Amygdala (tissue), 56 donors: ENCODE data around the gene MTA1.

Experiments
- DNase-seq, 56 donors: peaks; one replicate each; lab custom pipeline; 2025; lab: John Stamatoyannopoulos, UW

MTA1 gene

GRCh38 chr14:105419195-105420091 lies at the start of gene MTA1:
Gene MTA1, plus strand, starts transcription at chr14:105419827. Its CDS starts 209 bp downstream, at chr14:105420036.
- peak in 1 of 56 donors; percentile 53 for DNase-seq

- no peak for DNase-seq
Observed at GRCh38 chr14:105374389-105374788, 45.2 kb upstream of the MTA1 start.

- DNase-seq = no peak
Observed at GRCh38 chr14:105375635-105376057, 44.0 kb upstream of the MTA1 start.

GRCh38 chr14:105376521-105377440 lies 42.8 kb upstream of the MTA1 start:
- DNase-seq = no peak

GRCh38 chr14:105377555-105378182 lies 42.0 kb upstream of the MTA1 start:
- DNase-seq = no peak

- no peak for DNase-seq
Observed at GRCh38 chr14:105378199-105378598, 41.4 kb upstream of the MTA1 start.

GRCh38 chr14:105378873-105379685 lies 40.5 kb upstream of the MTA1 start:
- no peak for DNase-seq

GRCh38 chr14:105379946-105380345 lies 39.7 kb upstream of the MTA1 start:
- DNase-seq = no peak

GRCh38 chr14:105380756-105381155 lies 38.9 kb upstream of the MTA1 start:
- DNase-seq = no peak

GRCh38 chr14:105381446-105382342 lies 37.9 kb upstream of the MTA1 start:
- no peak for DNase-seq

GRCh38 chr14:105382343-105383082 lies 37.1 kb upstream of the MTA1 start:
- no peak for DNase-seq

GRCh38 chr14:105383083-105383730 lies 36.4 kb upstream of the MTA1 start:
- DNase-seq = no peak

GRCh38 chr14:105384041-105384557 lies 35.5 kb upstream of the MTA1 start:
- no peak for DNase-seq

GRCh38 chr14:105384605-105385321 lies 34.9 kb upstream of the MTA1 start:
- no peak for DNase-seq

- no peak for DNase-seq
Observed at GRCh38 chr14:105385322-105385637, 34.3 kb upstream of the MTA1 start.

- DNase-seq = no peak
Observed at GRCh38 chr14:105385698-105386365, 33.8 kb upstream of the MTA1 start.
